Ovary (tissue), 3 donors: ENCODE data around the gene SFTPB.

Experiments
- CTCF ChIP-seq, 3 donors: fragments of 450-650 bp in 2 of 3; fragments of 200-600 bp in 1 of 3; IDR thresholded peaks; one replicate each; pipeline versions ENCODE4 v1.5.1 to v1.8.0; 2016 to 2022; ENCODE audit warnings: antibody characterized with exemption in 3 of 3, mild to moderate bottlenecking in 1 of 3
- POLR2A ChIP-seq: fragments of 450-650 bp; IDR thresholded peaks from one replicate; pipeline ENCODE4 v1.6.1; 2017; ENCODE audit warnings: antibody characterized with exemption, mild to moderate bottlenecking, moderate library complexity
- donor health status: DM: no; HTN: no; CAD: no.

- TF ChIP-seq CTCF (IDR thresholded peaks at IDR 0.05) = no peak
- TF ChIP-seq POLR2A = no peak
Observed at GRCh38 chr2:85656468-85656867, 11.5 kb downstream of the SFTPB start.
